Heart left ventricle (tissue), 13 donors: ENCODE data around the gene TBC1D8.

Experiments
- CTCF ChIP-seq, 12 donors: fragments of 200-600 bp; sonication (generic) in 4 of 12; IDR thresholded peaks; one replicate each; pipeline versions ENCODE4 v1.5.0 to v1.8.0; 2018 to 2022; ENCODE audit warnings: antibody characterized with exemption in 12 of 12, mild to moderate bottlenecking in 5 of 12
- POLR2A ChIP-seq, 2 donors: fragments of 450-650 bp; IDR thresholded peaks; one replicate each; pipeline ENCODE4 v1.6.1; 2017; ENCODE audit warnings: antibody characterized with exemption in 2 of 2, mild to moderate bottlenecking in 2 of 2, moderate library complexity in 2 of 2
- donor health status: ischemic (EF 13 %, LVEDD 7.1; RV severe dilation, severe dysfunction).
- donor health status: DM: no; HTN: yes; CAD: no.
- donor health status: DM: no; HTN: no; CAD: no.
- donor health status: ischemic (EF 25% LVEDD 6.9; RV normal size, moderate dysfunction).
- donor health status: ischemic (EF 25% LVEDD 5.7; RV mildly dilated, moderate dysfunction).
- donor health status: ischemic (EF 35%, LVEDD 5.7; RV mildly dilated, moderate dysfunction).
- donor health status: nonischemic (EF 11% LVEDD 7.7; RV severe dilation, severe dysfunction).
- donor health status: DM: yes; HTN: yes; CAD: no.
- donor health status: PGD.
- donor health status: ischemic (EF 29% LVEDD 5.4; RV normal size, mild dysfunction).
- donor health status: nonischemic (EF 23%, LVEDD 6.1; RV moderate dilation, normal function).

- TF ChIP-seq CTCF (IDR thresholded peaks at IDR 0.05) (no peak), POLR2A (IDR thresholded peaks at IDR 0.05) (no peak)
Measured at GRCh38 chr2:101037161-101037755, 113.9 kb downstream of the TBC1D8 start.
